Gastrocnemius medialis (tissue), 4 donors: ENCODE data around the gene BRICD5. TPM values are rescaled to one million over a fixed set of nuclear protein-coding genes. Genes with fewer than 3 reads are reported as not detected.
A peak's percentile ranks its signal among the peaks of the same experiment; 100 is the strongest.

Experiments
- ATAC-seq, 2 donors: fragments of 150-250 bp; one replicate each; pipeline ENCODE4 v1.9.1; 2016
- DNase-seq, 2 donors: peaks; one replicate each; pipeline ENCODE4 v3.0.0-alpha.2; 2019
- H3K27ac ChIP-seq, 4 donors: fragments of 200-600 bp; sonication (generic); 1 replicate in 1 of 4; 2 replicates in 3 of 4; pipeline ENCODE4 v1.5.1; 2016 to 2018; ENCODE audit warnings: mild to moderate bottlenecking in 2 of 4, moderate library complexity in 1 of 4
- H3K27me3 ChIP-seq, 3 donors: fragments of 200-600 bp; sonication (generic) in 2 of 3; 1 replicate in 1 of 3; 2 replicates in 2 of 3; pipeline versions ENCODE4 v1.5.1 to v1.6.0; 2016 to 2019; ENCODE audit warnings: mild to moderate bottlenecking in 1 of 3, moderate library complexity in 1 of 3
- H3K36me3 ChIP-seq, 2 donors: fragments of 200-600 bp; sonication (generic) in 1 of 2; one replicate each; pipeline ENCODE4 v1.5.1; 2017 to 2018
- H3K4me1 ChIP-seq, 2 donors: fragments of 200-600 bp; sonication (generic) in 1 of 2; one replicate each; pipeline ENCODE4 v1.5.1; 2016 to 2017; ENCODE audit warnings: mild to moderate bottlenecking in 2 of 2
- H3K4me3 ChIP-seq, 4 donors: fragments of 200-600 bp; sonication (generic) in 3 of 4; 1 replicate in 1 of 4; 2 replicates in 3 of 4; pipeline ENCODE4 v1.5.1; 2016 to 2019; ENCODE audit warnings: mild to moderate bottlenecking in 2 of 4
- H3K9me3 ChIP-seq, 3 donors: fragments of 200-600 bp; sonication (generic) in 2 of 3; 1 replicate in 1 of 3; 2 replicates in 2 of 3; pipeline ENCODE4 v1.5.1; 2016 to 2019
- CTCF ChIP-seq, 5 experiments: fragments of 450-650 bp in 3 of 5; fragments of 200-600 bp in 2 of 5; sonication (generic) in 2 of 5; IDR thresholded peaks in 4 of 5; conservative IDR thresholded peaks in 1 of 5; 1 replicate in 4 of 5; 2 replicates in 1 of 5; pipeline ENCODE4 v1.5.1; 2016 to 2019; ENCODE audit warnings: antibody characterized with exemption in 5 of 5, mild to moderate bottlenecking in 3 of 5, moderate library complexity in 3 of 5
- POLR2A ChIP-seq, 2 donors: fragments of 450-650 bp; IDR thresholded peaks; one replicate each; pipeline ENCODE4 v1.6.1; 2017; ENCODE audit warnings: antibody characterized with exemption in 2 of 2, mild to moderate bottlenecking in 2 of 2, moderate library complexity in 2 of 2
- in situ Hi-C, 4 donors: fragments of 200-750 bp; cut with MboI; loops; one replicate each; pipeline versions ENCODE4 v1.15.0 to v1.8.0; 2017; ENCODE audit warnings: low sequenced_read_pairs in 4 of 4
- intact Hi-C: fragments of 100-400 bp; cut with DNase I; formaldehyde crosslinking; loops from one replicate; pipeline ENCODE4 v1.15.1; 2023; ENCODE audit warnings: low total_unique reads
- total RNA-seq, 4 donors: library from RNA; depleted of rRNA; stranded (reverse); fragments of >200 nt; gene quantifications; one replicate each; pipeline versions ENCODE4 v1.1.0 to v1.2.3, GENCODE V29; 2016

The BRICD5 gene
- total RNA-seq, 4 donors from 2014 or later = 0.15 to 2.2 (median 1.4) TPM

GRCh38 chr16:2173366-2173765 lies 37.3 kb downstream of the BRICD5 start:
- no peaks in the 10 kb centered on the region for H3K27me3 ChIP-seq
- peaks cover 0 to 60% of the 10 kb centered on the region in 2 donors for H3K36me3 ChIP-seq
- intact Hi-C loops (no loop called here), in situ Hi-C loops (no loop called here)
- no peak for TF ChIP-seq CTCF (IDR thresholded peaks at IDR 0.05 in 4 of 5, conservative IDR thresholded peaks at IDR 0.05 in 1 of 5)
- TF ChIP-seq POLR2A (IDR thresholded peaks at IDR 0.05) = no peak
- no peak overlapping the region for H3K27ac ChIP-seq
- no peak overlapping the region for H3K4me3 ChIP-seq
- DNase-seq (no peak), ATAC-seq (no peak)
- H3K9me3 ChIP-seq = no peaks in the 10 kb centered on the region
- H3K4me1 ChIP-seq = peaks cover 0 to 6% of the 10 kb centered on the region in 2 donors

- intact Hi-C loops = no loop called here
- ATAC-seq (no peak), DNase-seq (no peak)
- Histone ChIP-seq H3K4me3 (no peak overlapping the region), H3K27ac (no peak overlapping the region), H3K36me3 (peaks cover 0 to 60% of the 10 kb centered on the region in 2 donors), H3K4me1 (peaks cover 0 to 6% of the 10 kb centered on the region in 2 donors), H3K9me3 (no peaks in the 10 kb centered on the region), H3K27me3 (no peaks in the 10 kb centered on the region)
- in situ Hi-C loops = no loop called here
- TF ChIP-seq POLR2A (IDR thresholded peaks at IDR 0.05) = no peak
- no peak for TF ChIP-seq CTCF (IDR thresholded peaks at IDR 0.05 in 4 of 5, conservative IDR thresholded peaks at IDR 0.05 in 1 of 5)
Measured at GRCh38 chr16:2172688-2173335, 37.9 kb downstream of the BRICD5 start.

GRCh38 chr16:2171601-2172178 lies 39.0 kb downstream of the BRICD5 start:
- DNase-seq (no peak), ATAC-seq (no peak)
- H3K4me3 ChIP-seq = no peak overlapping the region
- intact Hi-C loops (no loop called here), in situ Hi-C loops (no loop called here)
- H3K4me1 ChIP-seq = peaks cover 0 to 6% of the 10 kb centered on the region in 2 donors
- peaks cover 0 to 56% of the 10 kb centered on the region in 2 donors for H3K36me3 ChIP-seq
- H3K27ac ChIP-seq = no peak overlapping the region
- H3K27me3 ChIP-seq = no peaks in the 10 kb centered on the region
- H3K9me3 ChIP-seq = no peaks in the 10 kb centered on the region
- TF ChIP-seq CTCF (IDR thresholded peaks at IDR 0.05 in 4 of 5, conservative IDR thresholded peaks at IDR 0.05 in 1 of 5) (no peak), POLR2A (IDR thresholded peaks at IDR 0.05) (no peak)

GRCh38 chr16:2170587-2171435 lies 39.9 kb downstream of the BRICD5 start:
- H3K36me3 ChIP-seq = peaks cover 0 to 54% of the 10 kb centered on the region in 2 donors
- peak overlapping the region; percentile 12 to 48 (median 23) for H3K4me3 ChIP-seq
- no peaks in the 10 kb centered on the region for H3K9me3 ChIP-seq
- H3K27ac ChIP-seq = peak overlapping the region in 2 of 4 donors; percentile 63 to 72
- H3K4me1 ChIP-seq = peaks cover 0 to 6% of the 10 kb centered on the region in 2 donors
- intact Hi-C loops = no loop called here
- no peaks in the 10 kb centered on the region for H3K27me3 ChIP-seq
- DNase-seq (no peak), ATAC-seq (no peak)
- in situ Hi-C loops = no loop called here
- TF ChIP-seq POLR2A (IDR thresholded peaks at IDR 0.05) (no peak), CTCF (IDR thresholded peaks at IDR 0.05 in 4 of 5, conservative IDR thresholded peaks at IDR 0.05 in 1 of 5) (no peak)
